HepG2 (cell line): ENCODE results near the gene MRPS2. TPM values are rescaled to one million over a fixed set of nuclear protein-coding genes. Genes with fewer than 3 reads are reported as not detected.

Experiments used
- ATAC-seq: fragments of 200-7000 bp; cut with Tn5 transposase; 3 replicates; pipeline ENCODE4 v1.9.1; 2020; ENCODE audit warnings: mild to moderate bottlenecking, moderate library complexity
- BruUV-seq: library from RNA; stranded (reverse); fragments of 400-500 nt; replicated peaks from 2 replicates; lab custom pipeline; 2021; lab: Mats Ljungman, UMichigan
- CTCF ChIA-PET: fragments of 300-600 bp; formaldehyde crosslinking; extraction: SDS; loops from one replicate; lab custom pipeline; 2021; ENCODE audit warnings: low total read pairs, inconsistent platforms, low intra/inter-chr PET ratio; lab: Yijun Ruan, JAX
- POLR2A ChIA-PET: fragments of 350-600 bp; sonication (Branson Sonifier 250); formaldehyde crosslinking; loops from one replicate; lab custom pipeline; 2020; ENCODE audit warnings: antibody characterized with exemption, inconsistent platforms; lab: Yijun Ruan, JAX
- DNase-seq: peaks from one replicate; pipeline ENCODE4 v3.0.0-alpha.2; 2015; ENCODE audit warnings: low spot score
- FAIRE-seq: peaks from 3 replicates; lab custom pipeline; 2011; peaks lifted over from hg19 to GRCh38; lab: Jason Lieb, UNC
- H2AFZ ChIP-seq: one replicate; pipeline ENCODE4 v1.6.1; 2011; ENCODE audit warnings: low read length, inconsistent platforms
- H3K27ac ChIP-seq: fragments of 300-600 bp; 3 replicates; pipeline ENCODE4 v1.8.0; 2011; ENCODE audit warnings: mixed run types, mild to moderate bottlenecking, mixed read lengths, low read length, inconsistent platforms; ENCODE audit not compliant: insufficient read depth; ENCODE audit errors: extremely low read length
- H3K27me3 ChIP-seq, 2 experiments: fragments of 200-600 bp in 1 of 2; 2 replicates in 1 of 2; 3 replicates in 1 of 2; pipeline versions ENCODE4 v1.6.0 to v1.8.0; 2011; ENCODE audit warnings: low read length in 2 of 2, mild to moderate bottlenecking in 2 of 2, moderate library complexity in 2 of 2, inconsistent platforms in 1 of 2; ENCODE audit not compliant: insufficient read depth in 2 of 2, control insufficient read depth in 1 of 2
- H3K36me3 ChIP-seq, 2 experiments: fragments of 200-600 bp in 1 of 2; replicated peaks in 1 of 2; 2 replicates in 1 of 2; 3 replicates in 1 of 2; pipeline versions ENCODE4 v1.5.1 to v1.8.0; 2011; ENCODE audit warnings: low read length in 2 of 2, inconsistent platforms in 1 of 2; ENCODE audit not compliant: insufficient read depth in 2 of 2, control insufficient read depth in 1 of 2
- H3K4me1 ChIP-seq: 2 replicates; pipeline ENCODE4 v1.5.1; 2012; ENCODE audit warnings: low read length, inconsistent platforms; ENCODE audit not compliant: insufficient read depth
- H3K4me2 ChIP-seq: 2 replicates; pipeline ENCODE4 v1.6.0; 2011; ENCODE audit warnings: low read depth, low read length, inconsistent platforms
- H3K4me3 ChIP-seq, 3 experiments: fragments of 200-600 bp in 1 of 3; sonication (generic), shearing (Covaris generic) in 1 of 3; replicated peaks in 1 of 3; 2 replicates each; pipeline ENCODE4 v1.5.1; 2011 to 2016; ENCODE audit warnings: low read length in 3 of 3, inconsistent platforms in 2 of 3, low read depth in 2 of 3, mild to moderate bottlenecking in 2 of 3, control low read depth in 1 of 3, mixed read lengths in 1 of 3; ENCODE audit not compliant: insufficient read depth in 1 of 3
- H3K79me2 ChIP-seq: one replicate; pipeline ENCODE4 v1.6.1; 2011; ENCODE audit warnings: low read length, inconsistent platforms; ENCODE audit not compliant: insufficient read depth
- H3K9ac ChIP-seq: 2 replicates; pipeline ENCODE4 v1.6.0; 2011; ENCODE audit warnings: mild to moderate bottlenecking, low read depth, low read length, inconsistent platforms; ENCODE audit not compliant: insufficient read depth
- H3K9me3 ChIP-seq: 2 replicates; pipeline ENCODE4 v1.5.1; 2012; ENCODE audit warnings: mild to moderate bottlenecking, low read length
- H4K20me1 ChIP-seq: 2 replicates; pipeline ENCODE4 v1.6.0; 2011; ENCODE audit warnings: inconsistent platforms, mild to moderate bottlenecking, low read length, moderate library complexity; ENCODE audit not compliant: insufficient read depth
- AGO2 ChIP-seq: fragments of 200-400 bp; formaldehyde crosslinking; optimal IDR thresholded peaks from 2 replicates; pipeline ENCODE3; 2017; ENCODE audit warnings: mild to moderate bottlenecking, low read depth, low read length, moderate library complexity
- CENPT ChIP-seq: sonication (generic); formaldehyde crosslinking; IDR thresholded peaks from 2 replicates; pipeline ENCODE4 v1.8.0; 2022; ENCODE audit warnings: low read depth, mild to moderate bottlenecking, moderate library complexity, missing genetic modification reagents
- HOXD1 ChIP-seq: sonication (generic); formaldehyde crosslinking; IDR thresholded peaks from 2 replicates; pipeline ENCODE4 v1.5.0; 2020; ENCODE audit warnings: missing genetic modification reagents
- NFE2L2 ChIP-seq: fragments of 150-350 bp; IDR thresholded peaks from 2 replicates; pipeline ENCODE4 v1.6.1; 2014; ENCODE audit warnings: low read length
- SP4 ChIP-seq: sonication (generic); formaldehyde crosslinking; IDR thresholded peaks from 2 replicates; pipeline ENCODE4 v1.8.1; 2023; ENCODE audit warnings: mild to moderate bottlenecking, missing genetic modification reagents
- U2AF1 ChIP-seq: fragments of 200-400 bp; formaldehyde crosslinking; optimal IDR thresholded peaks from 2 replicates; pipeline ENCODE3; 2017; ENCODE audit warnings: mild to moderate bottlenecking, low read depth, low read length
- ZNF329 ChIP-seq: sonication (generic); formaldehyde crosslinking; IDR thresholded peaks from 2 replicates; pipeline ENCODE4 v1.9.0; 2021; ENCODE audit warnings: low read depth, mild to moderate bottlenecking, missing genetic modification reagents
- ZNF441 ChIP-seq: sonication (generic); formaldehyde crosslinking; IDR thresholded peaks from 2 replicates; pipeline ENCODE4 v1.7.0; 2021; ENCODE audit warnings: missing genetic modification reagents, borderline replicate concordance
- ZNF484 ChIP-seq: sonication (generic); formaldehyde crosslinking; IDR thresholded peaks from 2 replicates; pipeline ENCODE4 v1.5.1; 2020; ENCODE audit warnings: mild to moderate bottlenecking, low read depth, missing genetic modification reagents, borderline replicate concordance
- ZNF577 ChIP-seq: sonication (generic); formaldehyde crosslinking; IDR thresholded peaks from 2 replicates; pipeline ENCODE4 v1.4.0; 2020; ENCODE audit warnings: mild to moderate bottlenecking, low read depth, missing genetic modification reagents, borderline replicate concordance
- WGBS: methylation state at CpG from one replicate; pipeline ENCODE4 v1.1.6; 2017; ENCODE audit warnings: low lambda C conversion rate; 5-methylcytosine and 5-hydroxymethylcytosine counted together
- in situ Hi-C: cut with HindIII; loops from 2 replicates; pipeline ENCODE4 v1.10.0; 2017; ENCODE audit warnings: low pct_unique_long_range_greater_than_20kb; ENCODE audit not compliant: extremely low pct_ligation_motif_present
- intact Hi-C: fragments of 100-400 bp; cut with micrococcal nuclease; formaldehyde crosslinking; loops from one replicate; pipeline ENCODE4 v1.10.0; 2022; ENCODE audit not compliant: unreplicated experiment
- polyA plus RNA-seq, 8 experiments: library from polyadenylated mRNA; depleted of rRNA in 3 of 8; stranded (reverse) in 7 of 8; unstranded in 1 of 8; fragments of >200 nt; fragmentation: Illumina TruSeq in 4 of 8; extraction: Trizol in 4 of 8; gene quantifications; 2 replicates each; pipeline versions ENCODE4 v1.2.1 to v1.2.3, GENCODE V29; 2011 to 2016; ENCODE audit warnings: low read depth in 4 of 8, missing spikeins in 1 of 8, mixed read lengths in 1 of 8; ENCODE audit not compliant: insufficient read depth in 1 of 8
- total RNA-seq, 5 experiments: library from RNA; depleted of rRNA; stranded (reverse); fragments of >200 nt; fragmentation: Illumina TruSeq; extraction: Trizol; gene quantifications; 2 replicates each; pipeline ENCODE4 v1.2.3, GENCODE V29; 2016; ENCODE audit warnings: low read depth in 1 of 5
- TF ChIP-seq, protein P1 (sequence below): IDR thresholded peaks from 2 replicates; pipeline ENCODE4 v1.6.1; 2016
- TF ChIP-seq, protein P2 (sequence below): IDR thresholded peaks from 2 replicates; pipeline ENCODE4 v1.4.0; 2020; ENCODE audit warnings: mild to moderate bottlenecking, missing genetic modification reagents

The MRPS2 gene
- total and polyA plus RNA-seq, 2 of the 13 experiments (the other 11 are each of a cell fraction or from before 2014, with no cell fraction given), result 44.4 to 86.7 TPM

DNA sequence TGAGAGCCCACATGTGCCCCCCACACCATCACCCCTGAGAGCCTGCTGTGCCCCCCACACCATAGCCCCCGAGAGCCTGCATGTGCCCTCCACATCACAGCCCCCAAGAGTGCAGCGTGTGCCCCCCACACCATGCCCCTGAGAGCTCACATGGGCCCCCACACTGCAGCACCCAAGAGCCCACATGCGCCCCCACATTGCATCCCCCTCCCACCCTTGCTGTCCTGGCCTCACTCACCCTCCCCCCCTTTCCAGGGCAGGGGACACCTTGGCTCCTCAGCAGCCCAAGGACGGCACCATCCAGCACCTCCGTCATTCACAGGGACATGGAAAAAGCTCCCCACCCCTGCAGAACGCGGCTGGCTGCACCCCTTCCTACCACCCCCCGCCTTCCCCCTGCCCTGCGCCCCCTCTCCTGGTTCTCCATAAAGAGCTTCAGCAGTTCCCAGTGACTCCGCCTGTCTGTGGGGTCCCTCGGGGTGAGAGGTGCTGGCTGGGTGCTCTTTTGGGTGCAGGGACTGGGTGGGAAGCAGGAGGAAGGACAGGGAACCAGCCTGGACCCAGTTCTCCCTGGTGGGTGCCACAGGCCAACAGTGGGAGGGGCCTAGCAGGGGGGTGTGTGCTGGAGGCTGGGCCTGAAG lies 25.7 kb downstream of the MRPS2 start:
- H4K20me1 ChIP-seq, result no peaks in the 10 kb centered on the region
- H3K27me3 ChIP-seq, result peaks cover 6 to 54% of the 10 kb centered on the region in 2 experiments
- H3K4me2 ChIP-seq, result no peak overlapping the region
- H3K79me2 ChIP-seq, result no peaks in the 10 kb centered on the region
- no peak overlapping the region for H3K4me3 ChIP-seq
- H3K9ac ChIP-seq, result no peak overlapping the region
- no peak for ATAC-seq
- POLR2A ChIA-PET, result no interaction called here
- H3K27ac ChIP-seq, result no peak overlapping the region
- WGBS, result 19% methylated on average over 5 of the region's 11 CpGs
- H2AFZ ChIP-seq, result no peak overlapping the region
- H3K36me3 ChIP-seq, result no peaks in the 10 kb centered on the region
- CTCF ChIA-PET, result no interaction called here
- TF ChIP-seq U2AF1 (no peak), AGO2 (no peak), HOXD1 (CRISPR knock-in tag) (no peak), ZNF484 (CRISPR knock-in tag) (no peak), ZNF329 (CRISPR knock-in tag) (no peak), NFE2L2 (no peak), ZNF441 (CRISPR knock-in tag) (no peak), ZNF577 (CRISPR knock-in tag) (no peak), CENPT (CRISPR knock-in tag) (no peak), SP4 (CRISPR knock-in tag) (no peak)
- TF ChIP-seq, protein P1, sequence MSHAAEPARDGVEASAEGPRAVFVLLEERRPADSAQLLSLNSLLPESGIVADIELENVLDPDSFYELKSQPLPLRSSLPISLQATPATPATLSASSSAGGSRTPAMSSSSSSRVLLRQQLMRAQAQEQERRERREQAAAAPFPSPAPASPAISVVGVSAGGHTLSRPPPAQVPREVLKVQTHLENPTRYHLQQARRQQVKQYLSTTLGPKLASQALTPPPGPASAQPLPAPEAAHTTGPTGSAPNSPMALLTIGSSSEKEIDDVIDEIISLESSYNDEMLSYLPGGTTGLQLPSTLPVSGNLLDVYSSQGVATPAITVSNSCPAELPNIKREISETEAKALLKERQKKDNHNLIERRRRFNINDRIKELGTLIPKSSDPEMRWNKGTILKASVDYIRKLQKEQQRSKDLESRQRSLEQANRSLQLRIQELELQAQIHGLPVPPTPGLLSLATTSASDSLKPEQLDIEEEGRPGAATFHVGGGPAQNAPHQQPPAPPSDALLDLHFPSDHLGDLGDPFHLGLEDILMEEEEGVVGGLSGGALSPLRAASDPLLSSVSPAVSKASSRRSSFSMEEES, result no peak
- TF ChIP-seq, protein P2, sequence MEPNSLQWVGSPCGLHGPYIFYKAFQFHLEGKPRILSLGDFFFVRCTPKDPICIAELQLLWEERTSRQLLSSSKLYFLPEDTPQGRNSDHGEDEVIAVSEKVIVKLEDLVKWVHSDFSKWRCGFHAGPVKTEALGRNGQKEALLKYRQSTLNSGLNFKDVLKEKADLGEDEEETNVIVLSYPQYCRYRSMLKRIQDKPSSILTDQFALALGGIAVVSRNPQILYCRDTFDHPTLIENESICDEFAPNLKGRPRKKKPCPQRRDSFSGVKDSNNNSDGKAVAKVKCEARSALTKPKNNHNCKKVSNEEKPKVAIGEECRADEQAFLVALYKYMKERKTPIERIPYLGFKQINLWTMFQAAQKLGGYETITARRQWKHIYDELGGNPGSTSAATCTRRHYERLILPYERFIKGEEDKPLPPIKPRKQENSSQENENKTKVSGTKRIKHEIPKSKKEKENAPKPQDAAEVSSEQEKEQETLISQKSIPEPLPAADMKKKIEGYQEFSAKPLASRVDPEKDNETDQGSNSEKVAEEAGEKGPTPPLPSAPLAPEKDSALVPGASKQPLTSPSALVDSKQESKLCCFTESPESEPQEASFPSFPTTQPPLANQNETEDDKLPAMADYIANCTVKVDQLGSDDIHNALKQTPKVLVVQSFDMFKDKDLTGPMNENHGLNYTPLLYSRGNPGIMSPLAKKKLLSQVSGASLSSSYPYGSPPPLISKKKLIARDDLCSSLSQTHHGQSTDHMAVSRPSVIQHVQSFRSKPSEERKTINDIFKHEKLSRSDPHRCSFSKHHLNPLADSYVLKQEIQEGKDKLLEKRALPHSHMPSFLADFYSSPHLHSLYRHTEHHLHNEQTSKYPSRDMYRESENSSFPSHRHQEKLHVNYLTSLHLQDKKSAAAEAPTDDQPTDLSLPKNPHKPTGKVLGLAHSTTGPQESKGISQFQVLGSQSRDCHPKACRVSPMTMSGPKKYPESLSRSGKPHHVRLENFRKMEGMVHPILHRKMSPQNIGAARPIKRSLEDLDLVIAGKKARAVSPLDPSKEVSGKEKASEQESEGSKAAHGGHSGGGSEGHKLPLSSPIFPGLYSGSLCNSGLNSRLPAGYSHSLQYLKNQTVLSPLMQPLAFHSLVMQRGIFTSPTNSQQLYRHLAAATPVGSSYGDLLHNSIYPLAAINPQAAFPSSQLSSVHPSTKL, result no peak
- no peaks in the 10 kb centered on the region for H3K9me3 ChIP-seq
- H3K4me1 ChIP-seq, result peaks cover 9% of the 10 kb centered on the region
- no peak for FAIRE-seq
- DNase-seq, result no peak
- intact Hi-C loops, result no loop called here
- in situ Hi-C loops, result no loop called here
- no TSS peak for BruUV-seq
